ENCODE data around the gene KIAA1614. TPM values are rescaled to one million over a fixed set of nuclear protein-coding genes. Genes with fewer than 3 reads are reported as not detected.
"Not testable (repeated sequence)": the region's sequence is repeated elsewhere in the genome, so short reads cannot be mapped to it uniquely, and the experiment has no call there.

The KIAA1614 gene
- total RNA-seq, 2 donors from 2014 or later: 9.1 to 11.0 TPM

- Histone ChIP-seq H3K9me3 (no peaks in the 10 kb centered on the region), H3K27ac (no peak overlapping the region), H3K4me1 (peaks cover 0 to 7% of the 10 kb centered on the region in 2 donors), H3K36me3 (no peaks in the 10 kb centered on the region), H3K4me3 (no peak overlapping the region), H3K27me3 (no peaks in the 10 kb centered on the region)
- DNase-seq (ENCODE audit: low spot score): no peak
- no peak for TF ChIP-seq CTCF (IDR thresholded peaks at IDR 0.05)
Measured at GRCh38 chr1:180964056-180964455, 51.4 kb downstream of the KIAA1614 start.

DNA sequence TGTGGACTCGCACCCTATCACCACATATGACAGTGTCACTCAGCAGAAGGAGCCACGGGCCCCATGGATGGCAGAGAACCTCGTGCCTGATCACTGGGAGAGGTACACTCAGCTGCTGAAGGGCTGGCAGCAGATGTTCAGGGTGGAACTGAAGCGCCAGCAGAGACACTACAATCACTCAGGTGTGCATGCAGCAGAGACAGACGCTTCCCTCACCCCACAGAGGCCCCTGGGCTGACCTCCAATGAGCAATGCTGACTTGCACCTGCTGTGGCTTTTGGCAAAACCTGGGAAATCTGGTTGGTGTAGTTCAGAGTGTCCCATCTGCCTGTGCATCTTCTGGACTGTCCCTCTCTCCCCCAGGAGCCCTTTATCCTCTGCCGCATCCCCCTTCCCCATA, 51.9 kb downstream of the KIAA1614 start:
- Histone ChIP-seq H3K9me3 (no peaks in the 10 kb centered on the region), H3K27ac (no peak overlapping the region), H3K4me1 (peaks cover 0 to 12% of the 10 kb centered on the region in 2 donors), H3K4me3 (no peak overlapping the region), H3K36me3 (no peaks in the 10 kb centered on the region), H3K27me3 (no peaks in the 10 kb centered on the region)
- no peak for TF ChIP-seq CTCF (IDR thresholded peaks at IDR 0.05)
- DNase-seq (ENCODE audit: low spot score): no peak

- no peak for TF ChIP-seq CTCF (IDR thresholded peaks at IDR 0.05)
- H3K36me3 ChIP-seq: peaks cover 3% of the 10 kb centered on the region
- H3K4me1 ChIP-seq: peaks cover 0 to 12% of the 10 kb centered on the region in 2 donors
- DNase-seq (ENCODE audit: low spot score): no peak
- no peak overlapping the region for H3K27ac ChIP-seq
- H3K9me3 ChIP-seq: no peaks in the 10 kb centered on the region
- H3K27me3 ChIP-seq: no peaks in the 10 kb centered on the region
- no peak overlapping the region for H3K4me3 ChIP-seq
Measured at GRCh38 chr1:180966312-180966711, 53.6 kb downstream of the KIAA1614 start.

DNA sequence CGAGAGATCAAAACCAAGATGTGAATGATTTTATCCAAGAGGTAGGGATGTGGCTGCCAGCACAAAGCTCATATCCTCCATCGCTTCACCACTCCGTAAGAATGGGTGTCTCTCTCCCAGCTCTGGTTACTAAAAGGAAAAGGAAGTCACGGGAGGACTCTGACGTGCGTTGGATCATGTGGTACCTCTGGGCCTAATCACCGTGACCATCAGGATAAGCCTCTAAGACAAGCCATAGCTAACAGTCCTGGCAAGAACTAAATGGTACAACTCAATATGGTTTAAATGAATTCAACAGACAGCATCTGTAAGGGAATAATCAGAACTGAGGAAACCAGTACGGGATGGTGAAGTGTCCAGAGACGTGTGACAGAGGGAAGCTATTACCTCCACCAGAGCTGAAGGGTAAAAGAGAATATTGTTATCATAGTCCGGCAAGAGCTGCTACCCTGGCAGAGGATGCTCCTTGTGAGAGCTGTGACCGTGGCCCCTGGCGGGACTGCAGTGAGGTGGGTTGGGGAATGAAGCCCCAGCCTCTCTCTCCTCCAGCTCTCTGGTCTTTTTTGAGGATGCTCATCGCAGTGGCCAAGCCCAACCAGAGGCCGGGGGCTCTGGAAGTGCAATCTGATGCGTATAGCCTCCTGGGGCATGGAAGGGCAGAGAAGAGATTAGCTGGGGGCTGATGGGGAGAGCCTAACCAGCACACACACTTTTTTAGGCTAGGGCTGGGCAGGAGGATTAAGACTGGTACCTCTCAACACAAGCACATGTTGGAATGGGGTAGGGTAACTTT, 54.2 kb downstream of the KIAA1614 start:
- peaks cover 0 to 12% of the 10 kb centered on the region in 2 donors for H3K4me1 ChIP-seq
- no peak overlapping the region for H3K27ac ChIP-seq
- H3K36me3 ChIP-seq: peaks cover 3% of the 10 kb centered on the region
- TF ChIP-seq CTCF (IDR thresholded peaks at IDR 0.05): no peak
- no peaks in the 10 kb centered on the region for H3K27me3 ChIP-seq
- H3K9me3 ChIP-seq: no peaks in the 10 kb centered on the region
- no peak overlapping the region for H3K4me3 ChIP-seq
- DNase-seq (ENCODE audit: low spot score): no peak

GRCh38 chr1:180967558-180967957, 54.9 kb downstream of the KIAA1614 start:
- Histone ChIP-seq H3K4me1 (peaks cover 0 to 12% of the 10 kb centered on the region in 2 donors), H3K36me3 (peaks cover 3% of the 10 kb centered on the region), H3K27me3 (no peaks in the 10 kb centered on the region), H3K27ac (no peak overlapping the region), H3K4me3 (no peak overlapping the region), H3K9me3 (no peaks in the 10 kb centered on the region)
- no peak for DNase-seq (ENCODE audit: low spot score)
- no peak for TF ChIP-seq CTCF (IDR thresholded peaks at IDR 0.05)

- not testable (repeated sequence) for H3K36me3 ChIP-seq; DNase-seq (ENCODE audit: low spot score); H3K27me3 ChIP-seq; H3K27ac ChIP-seq; H3K4me3 ChIP-seq; H3K9me3 ChIP-seq
- H3K4me1 ChIP-seq: peaks cover 0 to 16% of the 10 kb centered on the region in 2 donors
Measured at GRCh38 chr1:180968834-180969233, 56.1 kb downstream of the KIAA1614 start.

All from right atrium auricular region (tissue), 2 donors.